Measurements from ENCODE around the gene LRSAM1.

DNA sequence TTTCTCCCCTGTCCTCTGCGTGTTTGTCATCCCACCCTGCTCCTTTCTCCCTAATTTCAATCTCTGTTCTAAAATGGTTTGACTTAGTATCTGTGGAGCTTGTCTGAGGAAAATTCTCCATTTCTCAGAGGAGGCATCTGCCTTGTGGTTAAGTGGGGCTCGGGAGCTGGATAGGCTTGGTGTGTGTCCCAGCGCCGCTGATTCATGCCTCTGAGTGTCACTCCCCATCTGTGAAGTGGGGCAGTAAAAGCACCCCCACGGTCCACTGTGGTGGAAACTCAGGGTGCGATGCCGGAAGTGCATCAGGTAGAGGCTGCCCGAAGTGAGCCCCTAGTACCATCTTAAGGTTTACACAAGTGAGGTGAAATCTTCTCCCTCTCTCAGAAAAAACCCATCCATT, 37.6 kb downstream of the LRSAM1 start:
- TF ChIP-seq, protein P1, sequence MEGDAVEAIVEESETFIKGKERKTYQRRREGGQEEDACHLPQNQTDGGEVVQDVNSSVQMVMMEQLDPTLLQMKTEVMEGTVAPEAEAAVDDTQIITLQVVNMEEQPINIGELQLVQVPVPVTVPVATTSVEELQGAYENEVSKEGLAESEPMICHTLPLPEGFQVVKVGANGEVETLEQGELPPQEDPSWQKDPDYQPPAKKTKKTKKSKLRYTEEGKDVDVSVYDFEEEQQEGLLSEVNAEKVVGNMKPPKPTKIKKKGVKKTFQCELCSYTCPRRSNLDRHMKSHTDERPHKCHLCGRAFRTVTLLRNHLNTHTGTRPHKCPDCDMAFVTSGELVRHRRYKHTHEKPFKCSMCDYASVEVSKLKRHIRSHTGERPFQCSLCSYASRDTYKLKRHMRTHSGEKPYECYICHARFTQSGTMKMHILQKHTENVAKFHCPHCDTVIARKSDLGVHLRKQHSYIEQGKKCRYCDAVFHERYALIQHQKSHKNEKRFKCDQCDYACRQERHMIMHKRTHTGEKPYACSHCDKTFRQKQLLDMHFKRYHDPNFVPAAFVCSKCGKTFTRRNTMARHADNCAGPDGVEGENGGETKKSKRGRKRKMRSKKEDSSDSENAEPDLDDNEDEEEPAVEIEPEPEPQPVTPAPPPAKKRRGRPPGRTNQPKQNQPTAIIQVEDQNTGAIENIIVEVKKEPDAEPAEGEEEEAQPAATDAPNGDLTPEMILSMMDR (IDR thresholded peaks at IDR 0.05; ENCODE audit: low read depth, low read length), result no peak
- TF ChIP-seq, protein P2, sequence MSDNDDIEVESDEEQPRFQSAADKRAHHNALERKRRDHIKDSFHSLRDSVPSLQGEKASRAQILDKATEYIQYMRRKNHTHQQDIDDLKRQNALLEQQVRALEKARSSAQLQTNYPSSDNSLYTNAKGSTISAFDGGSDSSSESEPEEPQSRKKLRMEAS (IDR thresholded peaks at IDR 0.05; ENCODE audit: low read depth, low read length), result no peak

Data from NB4 (cell line).